WI38 (cell line): ENCODE measurements around the gene SDHAF2.

Experiments
- H3K4me3 ChIP-seq: 2 replicates; pipeline ENCODE4 v1.5.1; 2011; ENCODE audit warnings: low read depth, mild to moderate bottlenecking, control low read depth, low read length
- CTCF ChIP-seq: IDR thresholded peaks from 2 replicates; pipeline ENCODE4 v1.5.1; 2012; ENCODE audit warnings: low read depth, mild to moderate bottlenecking, control low read depth, low read length

Gene SDHAF2

DNA sequence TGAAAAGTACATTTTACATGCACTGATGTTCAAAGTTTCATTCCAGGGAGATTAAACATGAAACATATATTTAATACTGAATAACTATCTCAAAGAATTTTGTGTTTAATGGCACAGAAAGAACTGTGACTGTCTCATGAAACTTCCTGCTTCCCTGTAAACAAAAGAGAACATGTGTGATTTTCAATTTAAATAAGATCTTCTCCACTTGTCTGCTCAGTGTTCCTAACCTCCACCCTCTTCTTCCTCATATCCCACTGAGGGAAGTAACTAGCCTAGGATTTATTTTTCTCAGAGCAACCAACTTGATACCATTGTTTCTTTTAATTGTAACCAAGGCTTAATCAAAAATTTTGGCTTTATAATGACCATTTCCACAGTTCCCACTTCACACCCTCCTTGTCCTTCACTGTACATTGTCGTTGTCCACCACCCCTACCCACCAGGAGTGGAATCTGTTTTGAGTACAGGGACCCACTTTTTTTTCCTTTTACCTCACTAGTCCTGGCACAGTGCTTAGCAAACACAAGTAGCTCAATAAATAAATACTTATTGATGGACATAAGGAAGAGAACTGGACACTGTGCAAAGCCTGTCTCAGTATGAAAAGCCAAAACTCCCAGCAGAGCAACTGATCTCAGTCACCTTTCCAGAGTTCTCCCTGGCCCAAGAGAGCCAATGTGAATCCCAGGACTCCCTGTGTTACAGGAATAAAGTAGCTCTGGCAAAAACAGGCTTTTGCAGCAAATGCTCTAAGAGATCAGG lies 4.4 kb upstream of the SDHAF2 start:
- no peak for TF ChIP-seq CTCF
- H3K4me3 ChIP-seq: no peak overlapping the region

GRCh38 chr11:61429346-61429690 lies 606 bp upstream of the SDHAF2 start:
- H3K4me3 ChIP-seq: peak overlapping the region; percentile 99
- TF ChIP-seq CTCF: no peak

DNA sequence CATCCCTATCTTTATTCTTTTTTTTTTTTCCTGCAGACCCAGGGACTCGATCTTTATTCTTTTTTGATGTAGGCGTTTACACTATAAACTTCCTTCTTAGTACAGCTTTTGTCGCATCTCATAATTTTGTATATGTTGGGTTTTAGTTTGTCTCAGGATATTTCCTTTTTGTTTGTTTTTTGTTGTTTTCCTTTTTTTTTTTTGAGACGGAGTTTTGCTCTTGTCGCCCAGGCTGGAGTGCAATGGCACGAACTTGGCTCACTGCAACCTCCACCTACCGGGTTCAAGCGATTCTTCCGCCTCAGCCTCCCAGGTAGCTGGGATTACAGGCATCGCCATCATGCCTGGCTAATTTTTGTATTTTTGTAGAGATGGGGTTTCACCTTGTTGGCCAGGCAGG lies 915 bp downstream of the SDHAF2 start:
- H3K4me3 ChIP-seq: peak overlapping the region; percentile 99

- no peak overlapping the region for H3K4me3 ChIP-seq
- no peak for TF ChIP-seq CTCF
These were observed 7.6 kb downstream of the SDHAF2 start for GRCh38 chr11:61437496-61437895.

GRCh38 chr11:61439615-61440014 lies 9.7 kb downstream of the SDHAF2 start:
- TF ChIP-seq CTCF: no peak
- no peak overlapping the region for H3K4me3 ChIP-seq

DNA sequence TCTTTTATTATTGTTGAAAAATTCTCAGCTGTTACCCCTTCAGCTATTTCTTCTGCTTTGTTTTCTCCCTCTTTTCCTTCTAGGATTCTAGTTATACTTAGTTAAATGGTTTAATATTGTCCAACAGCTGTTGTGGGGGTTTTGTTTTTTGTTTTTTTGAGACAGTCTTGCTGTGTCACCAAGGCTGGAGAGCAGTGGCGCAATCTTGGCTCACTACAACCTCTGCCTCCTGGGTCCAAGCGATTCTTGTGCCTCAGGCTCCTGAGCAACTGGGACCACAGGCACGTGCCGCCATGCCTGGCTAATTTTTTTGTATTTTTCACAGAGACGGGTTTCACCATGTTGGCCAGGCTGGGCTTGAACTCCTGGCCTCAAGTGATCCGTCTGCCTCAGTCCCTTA lies 12.7 kb downstream of the SDHAF2 start:
- no peak for TF ChIP-seq CTCF
- H3K4me3 ChIP-seq: no peak overlapping the region

DNA sequence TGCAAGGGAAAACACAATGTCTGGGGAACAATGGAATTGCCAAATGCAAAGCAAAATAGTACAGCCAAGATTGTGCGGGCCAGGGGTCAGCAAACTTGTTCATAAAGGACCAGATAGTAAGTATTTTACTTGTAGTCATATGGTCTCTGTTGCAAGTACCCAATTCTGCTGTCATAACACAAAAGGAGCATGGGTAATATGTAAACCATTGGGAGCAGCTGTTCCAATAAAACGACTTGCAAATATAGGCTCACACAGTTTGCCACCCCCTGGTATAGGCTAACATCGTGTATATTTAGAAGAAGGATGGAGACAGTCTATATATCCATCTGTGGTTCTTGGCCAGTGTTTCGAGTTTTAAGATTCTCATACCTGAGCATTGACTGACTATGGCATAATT lies 15.6 kb downstream of the SDHAF2 start:
- no peak overlapping the region for H3K4me3 ChIP-seq
- no peak for TF ChIP-seq CTCF

DNA sequence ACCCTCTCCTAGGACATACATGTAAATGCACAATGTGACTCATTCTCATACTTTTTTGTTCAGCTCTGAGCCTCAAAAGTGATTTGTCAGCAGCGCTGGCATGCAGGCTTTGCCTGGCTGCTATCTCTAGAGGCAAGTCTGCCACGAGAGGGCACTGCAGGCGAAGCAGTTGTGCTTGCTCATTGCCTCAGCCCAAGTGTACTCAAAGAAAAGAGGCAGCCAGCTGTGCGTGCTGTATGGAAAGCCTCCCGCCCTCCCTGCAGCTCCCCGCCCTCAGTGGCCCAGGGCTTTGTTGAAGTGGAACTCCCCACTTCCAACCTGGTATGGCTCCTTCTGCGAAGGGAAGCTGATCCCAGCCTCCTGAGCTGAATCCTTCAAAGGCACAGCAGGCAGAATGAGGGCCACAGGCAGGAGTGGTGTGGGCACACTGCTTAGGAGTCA lies 16.3 kb downstream of the SDHAF2 start:
- peak; percentile 85 for TF ChIP-seq CTCF
- no peak overlapping the region for H3K4me3 ChIP-seq
